Right ventricle myocardium superior (tissue), 1 donor: ENCODE results near the gene MZF1. TPM values are rescaled to one million over a fixed set of nuclear protein-coding genes. Genes with fewer than 3 reads are reported as not detected.
"Not testable (repeated sequence)": the region's sequence is repeated elsewhere in the genome, so short reads cannot be mapped to it uniquely, and the experiment has no call there.

Experiments used
- ATAC-seq: fragments of 200-7000 bp; cut with Tn5 transposase; one replicate; pipeline ENCODE4 v1.9.1; 2020; ENCODE audit warnings: mild to moderate bottlenecking; ENCODE audit not compliant: poor library complexity
- DNase-seq: peaks from one replicate; pipeline ENCODE4 v3.0.0-alpha.2; 2020
- intact Hi-C: fragments of 100-400 bp; cut with DNase I; formaldehyde crosslinking; loops from one replicate; pipeline ENCODE4 v1.11.2; 2022
- total RNA-seq: library from RNA; stranded (reverse); fragmentation: NEBNext Ultra II Directional; extraction: Animal tissue kit (Norgen Biotek cat#: 25700); gene quantifications from one replicate; pipeline ENCODE4 v1.2.1, GENCODE V29; 2021
- donor health status: DM: no; HTN: yes; CAD: no; lungs with severe emphysema.

MZF1 gene
- total RNA-seq, 1 donor from 2014 or later: 9.2 TPM

DNA sequence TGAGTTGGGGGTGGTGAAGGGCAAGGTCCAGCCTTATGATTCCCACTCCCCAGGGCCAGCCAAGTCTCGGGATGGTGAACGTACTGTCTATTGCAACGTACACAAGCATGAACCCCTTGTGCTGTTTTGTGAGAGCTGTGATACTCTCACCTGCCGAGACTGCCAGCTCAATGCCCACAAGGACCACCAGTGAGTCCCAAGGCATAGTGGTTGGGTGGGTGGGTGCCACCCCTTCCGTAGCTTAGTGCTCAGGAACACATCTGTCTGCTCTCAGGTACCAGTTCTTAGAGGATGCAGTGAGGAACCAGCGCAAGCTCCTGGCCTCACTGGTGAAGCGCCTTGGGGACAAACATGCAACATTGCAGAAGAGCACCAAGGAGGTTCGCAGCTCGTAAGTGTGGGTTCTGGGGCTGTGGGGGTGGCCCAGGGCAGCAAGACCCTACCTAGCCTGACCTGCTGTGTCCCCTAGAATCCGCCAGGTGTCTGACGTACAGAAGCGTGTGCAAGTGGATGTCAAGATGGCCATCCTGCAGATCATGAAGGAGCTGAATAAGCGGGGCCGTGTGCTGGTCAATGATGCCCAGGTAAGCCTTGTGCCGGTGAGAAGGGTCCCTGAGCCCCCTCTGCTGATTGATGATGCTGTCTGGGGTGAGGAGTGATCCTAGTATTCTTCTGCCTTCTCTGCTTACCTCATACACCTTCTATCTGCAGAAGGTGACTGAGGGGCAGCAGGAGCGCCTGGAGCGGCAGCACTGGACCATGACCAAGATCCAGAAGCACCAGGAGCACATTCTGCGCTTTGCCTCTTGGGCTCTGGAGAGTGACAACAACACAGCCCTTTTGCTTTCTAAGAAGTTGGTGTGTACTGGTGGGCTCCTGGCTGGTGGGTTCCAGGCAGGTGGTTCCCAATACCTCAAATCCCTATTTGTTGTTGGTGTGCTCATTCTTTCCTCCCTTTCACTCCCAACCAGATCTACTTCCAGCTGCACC is 25.5 kb downstream of the MZF1 start:
- intact Hi-C loops: no loop called here
- no peak for ATAC-seq

DNA sequence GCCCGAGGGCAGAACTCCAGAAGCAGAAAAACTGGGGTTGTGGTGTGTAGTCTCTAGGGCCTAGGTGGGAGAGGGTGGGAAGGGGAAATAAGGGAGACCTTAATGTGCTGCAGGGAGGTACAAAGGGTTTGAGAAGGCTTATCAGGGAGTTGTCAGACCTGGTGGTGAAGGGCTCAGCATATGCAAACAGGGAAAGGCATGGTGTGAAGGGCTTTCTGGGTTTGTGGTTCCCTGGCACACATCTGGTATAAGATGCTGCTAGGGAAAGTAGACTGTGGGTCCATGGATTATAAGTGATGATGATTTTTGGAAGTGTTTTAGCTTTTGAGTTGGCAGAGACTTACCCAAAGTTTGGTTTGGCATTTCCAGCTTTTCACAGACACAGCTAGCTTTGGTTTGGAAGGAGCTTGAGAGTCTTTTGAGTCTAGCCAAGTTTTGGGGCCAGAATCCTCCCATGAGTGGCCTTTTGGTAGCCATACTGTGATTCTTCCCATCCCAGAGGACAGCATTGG is 27.1 kb downstream of the MZF1 start:
- DNase-seq (no peak), ATAC-seq (no peak)
- intact Hi-C loops: no loop called here

More for the DNA sequence above, 25.5 kb downstream of the MZF1 start:
- no peak for DNase-seq

DNA sequence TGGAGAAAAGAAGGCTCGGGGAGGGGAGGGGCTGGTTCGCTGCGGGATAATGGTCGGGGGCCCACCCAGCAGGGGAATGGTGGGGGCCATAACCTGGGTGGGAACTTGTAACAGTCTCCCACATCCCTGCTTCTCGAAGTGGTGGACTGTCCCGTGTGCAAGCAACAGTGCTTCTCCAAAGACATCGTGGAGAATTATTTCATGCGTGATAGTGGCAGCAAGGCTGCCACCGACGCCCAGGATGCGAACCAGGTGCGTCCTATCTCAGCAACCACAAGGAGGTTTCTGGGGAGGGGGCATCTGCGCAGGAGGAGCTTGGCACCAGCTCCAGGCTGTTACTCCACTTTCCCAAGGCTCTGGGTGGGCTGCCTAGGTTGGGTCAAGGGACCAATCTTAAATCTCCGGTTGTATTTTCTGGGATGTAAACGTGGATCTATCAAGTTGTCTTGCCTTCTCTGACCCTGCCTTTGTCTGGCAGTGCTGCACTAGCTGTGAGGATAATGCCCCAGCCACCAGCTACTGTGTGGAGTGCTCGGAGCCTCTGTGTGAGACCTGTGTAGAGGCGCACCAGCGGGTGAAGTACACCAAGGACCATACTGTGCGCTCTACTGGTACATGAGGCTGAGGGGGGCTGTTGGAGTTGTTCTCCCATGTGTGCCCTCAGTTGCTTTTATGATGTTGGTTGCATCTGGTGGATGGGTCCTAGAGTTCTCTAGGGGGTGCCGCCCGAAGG is 27.7 kb downstream of the MZF1 start:
- DNase-seq (no peak), ATAC-seq (no peak)
- intact Hi-C loops: no loop called here

DNA sequence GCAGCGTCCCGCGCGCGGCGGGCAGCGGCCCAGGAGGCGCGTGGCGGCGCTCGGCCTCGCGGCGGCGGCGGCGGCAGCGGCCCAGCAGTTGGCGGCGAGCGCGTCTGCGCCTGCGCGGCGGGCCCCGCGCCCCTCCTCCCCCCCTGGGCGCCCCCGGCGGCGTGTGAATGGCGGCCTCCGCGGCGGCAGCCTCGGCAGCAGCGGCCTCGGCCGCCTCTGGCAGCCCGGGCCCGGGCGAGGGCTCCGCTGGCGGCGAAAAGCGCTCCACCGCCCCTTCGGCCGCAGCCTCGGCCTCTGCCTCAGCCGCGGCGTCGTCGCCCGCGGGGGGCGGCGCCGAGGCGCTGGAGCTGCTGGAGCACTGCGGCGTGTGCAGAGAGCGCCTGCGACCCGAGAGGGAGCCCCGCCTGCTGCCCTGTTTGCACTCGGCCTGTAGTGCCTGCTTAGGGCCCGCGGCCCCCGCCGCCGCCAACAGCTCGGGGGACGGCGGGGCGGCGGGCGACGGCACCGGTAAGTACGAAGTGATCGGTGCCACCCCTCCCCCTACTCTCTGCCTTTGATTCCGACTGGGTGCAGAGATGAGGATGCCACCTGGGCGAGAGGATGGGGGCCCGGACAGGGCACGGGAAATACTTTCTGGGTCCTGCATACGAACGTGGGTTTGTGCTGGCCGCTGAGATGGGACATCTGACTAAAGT is 28.4 kb downstream of the MZF1 start:
- DNase-seq (no peak), ATAC-seq (peak; percentile 16)
- intact Hi-C loops: no loop called here

GRCh38 chr19:58543826-58544590 is 29.1 kb downstream of the MZF1 start, which contains the start of gene TRIM28:
TSS of gene TRIM28 (plus strand) at chr19:58544064. CDS start at chr19:58544758, 694 bp downstream.
- peak; percentile 99 for DNase-seq
- intact Hi-C loops: no loop called here

GRCh38 chr19:58542641-58543372 is 30.3 kb downstream of the MZF1 start:
- DNase-seq, ATAC-seq, intact Hi-C loops: not testable (repeated sequence)

More at GRCh38 chr19:58543826-58544590, 29.1 kb downstream of the MZF1 start, which contains the start of gene TRIM28:
- peak; percentile 96 for ATAC-seq

DNA sequence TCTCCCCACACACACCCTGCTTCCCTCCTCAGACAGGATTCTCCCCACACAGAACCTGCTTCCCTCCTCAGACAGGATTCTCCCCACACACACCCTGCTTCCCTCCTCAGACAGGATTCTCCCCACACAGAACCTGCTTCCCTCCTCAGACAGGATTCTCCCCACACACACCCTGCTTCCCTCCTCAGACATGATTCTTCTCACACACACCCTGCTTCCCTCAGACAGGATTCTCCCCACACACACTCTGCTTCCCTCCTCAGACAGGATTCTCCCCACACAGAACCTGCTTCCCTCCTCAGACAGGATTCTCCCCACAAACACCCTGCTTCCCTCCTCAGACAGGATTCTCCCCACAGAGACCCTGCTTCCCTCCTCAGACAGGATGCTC is 34.0 kb downstream of the MZF1 start:
- ATAC-seq, intact Hi-C loops: not testable (repeated sequence)

GRCh38 chr19:58538257-58539168 is 34.6 kb downstream of the MZF1 start:
- DNase-seq: no peak
- peak; percentile 43 for ATAC-seq
- intact Hi-C loops: no loop called here

More for the DNA sequence above, 34.0 kb downstream of the MZF1 start:
- DNase-seq: not testable (repeated sequence)

DNA sequence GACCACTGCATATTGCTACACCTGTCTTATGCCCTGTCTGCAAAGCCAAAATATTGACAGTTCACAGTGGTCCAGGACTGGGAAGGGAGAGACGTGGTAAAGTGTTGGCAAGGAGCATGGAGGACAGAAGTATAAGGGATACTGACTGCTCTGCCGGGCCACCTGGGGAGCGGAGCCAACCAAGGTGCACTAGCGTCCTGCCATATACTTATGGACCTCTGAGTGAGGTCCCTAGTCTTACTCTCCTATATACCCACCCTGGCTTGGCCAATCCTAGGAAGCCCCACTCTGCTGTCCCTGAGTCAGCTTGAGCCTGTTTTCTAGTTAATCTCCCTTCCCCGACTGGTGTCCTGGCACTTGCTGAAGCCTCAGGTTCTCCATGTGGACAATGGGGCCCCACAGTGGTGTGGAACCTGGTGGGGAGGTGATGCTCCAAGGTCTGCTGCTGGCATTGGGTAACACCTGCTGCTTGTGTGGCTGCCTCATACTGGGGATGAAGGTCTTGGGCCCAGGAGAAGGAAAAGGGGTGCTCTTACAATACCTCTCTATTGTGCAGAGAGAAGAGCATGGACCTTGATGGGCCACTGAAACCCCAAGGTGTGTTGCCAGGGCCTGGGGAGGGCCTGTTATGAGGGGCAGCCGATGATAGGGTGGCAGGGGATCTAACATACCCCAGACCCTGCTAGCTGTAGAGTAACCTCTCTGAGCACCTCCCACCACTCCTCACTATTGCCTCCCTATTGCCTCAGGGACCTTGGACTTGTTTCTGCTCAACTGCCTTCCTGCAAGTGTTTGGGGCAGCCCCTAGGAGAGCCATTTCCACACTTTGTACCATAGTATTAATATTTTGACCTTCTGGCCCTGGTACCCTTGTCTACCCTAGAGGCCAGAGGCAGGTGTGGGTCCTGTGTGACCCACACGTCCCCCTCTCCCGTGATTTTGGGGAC is 36.0 kb downstream of the MZF1 start:
- intact Hi-C loops: no loop called here
- DNase-seq (no peak), ATAC-seq (no peak)

DNA sequence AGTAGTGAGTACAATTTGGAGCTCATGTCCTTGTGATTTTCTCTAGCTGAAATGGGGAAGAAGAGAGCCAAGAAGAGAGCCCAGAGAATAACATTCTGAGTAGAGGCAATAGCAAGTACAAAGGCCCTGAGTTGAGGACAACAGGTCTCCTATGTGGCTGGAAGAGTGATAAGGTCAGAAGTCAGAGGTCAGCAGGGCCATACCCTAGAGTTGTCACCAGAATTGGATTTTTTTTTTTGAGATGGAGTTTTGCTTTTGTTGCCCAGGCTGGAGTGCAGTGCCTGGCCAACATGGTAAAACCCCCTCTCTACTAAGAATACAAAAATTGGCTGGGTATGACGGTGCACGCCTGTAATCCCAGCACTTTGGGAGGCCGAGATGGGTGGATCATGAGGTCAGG is 37.3 kb downstream of the MZF1 start:
- intact Hi-C loops: no loop called here
- ATAC-seq (no peak), DNase-seq (no peak)

DNA sequence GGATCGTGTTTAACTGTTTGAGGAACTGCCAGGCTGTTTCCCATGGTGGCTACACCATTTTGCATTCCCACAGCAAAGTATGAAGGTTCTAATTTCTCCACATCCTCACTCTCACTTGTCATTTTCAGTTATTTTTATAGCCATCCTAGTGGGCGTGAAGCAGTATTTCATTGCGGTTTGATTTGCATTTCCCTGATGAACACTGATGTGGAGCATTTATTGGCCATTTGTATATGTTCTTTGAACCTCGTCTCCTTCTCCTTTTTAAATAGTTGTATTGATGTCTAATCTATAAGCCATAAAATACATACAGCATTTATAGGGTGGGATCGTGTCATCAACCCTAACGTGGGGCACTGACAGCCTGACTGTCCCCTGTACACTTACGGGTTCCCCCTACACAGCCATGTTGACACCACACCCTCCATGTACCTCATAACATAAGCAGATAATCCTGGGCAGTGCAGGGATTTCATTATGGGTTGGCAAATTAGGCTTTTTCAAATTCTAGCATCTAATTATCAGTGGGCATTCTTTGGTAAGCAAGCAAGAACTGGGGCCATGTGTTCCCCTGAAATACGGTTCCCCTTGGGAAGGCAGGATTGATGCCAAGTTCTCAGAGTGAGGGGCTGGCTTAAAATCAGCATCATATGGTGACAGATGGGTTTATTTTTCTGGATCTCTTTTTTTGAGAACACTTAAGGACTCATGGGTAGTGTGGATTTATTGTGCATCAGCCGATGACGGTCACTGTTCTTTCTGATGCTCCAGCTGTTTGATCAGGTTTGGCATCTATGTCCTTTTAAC is 41.9 kb downstream of the MZF1 start:
- intact Hi-C loops: no loop called here
- ATAC-seq (no peak), DNase-seq (no peak)

DNA sequence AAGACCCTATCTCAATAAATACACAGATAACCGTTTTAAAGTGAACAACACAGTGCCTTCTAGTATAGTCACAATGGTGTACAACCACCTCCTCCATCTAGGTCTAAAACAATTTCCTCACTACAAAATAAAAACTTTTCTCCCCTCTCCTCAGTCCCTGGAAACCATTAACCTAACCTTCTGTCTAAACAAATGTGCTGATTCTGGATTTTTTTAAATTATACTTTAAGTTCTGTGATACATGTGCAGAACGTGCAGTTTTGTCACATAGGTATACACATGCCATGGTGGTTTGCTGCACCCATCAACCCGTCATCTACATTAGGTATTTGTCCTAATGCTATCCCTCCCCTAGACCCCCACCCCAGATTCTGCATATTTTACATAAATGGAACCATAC is 43.7 kb downstream of the MZF1 start:
- ATAC-seq: no peak
- no peak for DNase-seq

GRCh38 chr19:58522709-58523108 is 50.4 kb downstream of the MZF1 start:
- ATAC-seq (no peak), DNase-seq (no peak)
- intact Hi-C loops: no loop called here

More for the DNA sequence above, 43.7 kb downstream of the MZF1 start:
- intact Hi-C loops: no loop called here

DNA sequence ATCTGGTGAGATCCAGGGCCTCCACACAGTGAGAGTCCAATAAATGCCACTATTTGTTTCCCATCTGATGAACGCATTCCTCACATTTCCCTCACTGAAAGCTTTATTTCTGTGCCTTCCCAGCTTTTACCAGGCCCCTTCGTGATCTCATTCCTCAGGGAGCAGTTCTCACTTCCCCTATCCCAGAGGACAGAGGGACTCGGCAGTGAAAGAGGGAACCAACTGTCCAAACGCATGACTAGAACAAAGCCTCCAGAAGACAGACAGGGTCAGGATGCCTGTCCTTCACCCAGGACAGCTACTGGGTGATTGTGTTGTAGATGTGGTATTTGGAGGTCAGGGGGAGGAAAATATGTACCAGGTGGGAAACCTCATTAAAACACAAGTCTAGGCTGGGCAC is 51.5 kb downstream of the MZF1 start:
- no peak for ATAC-seq
- intact Hi-C loops: no loop called here
- DNase-seq: no peak

DNA sequence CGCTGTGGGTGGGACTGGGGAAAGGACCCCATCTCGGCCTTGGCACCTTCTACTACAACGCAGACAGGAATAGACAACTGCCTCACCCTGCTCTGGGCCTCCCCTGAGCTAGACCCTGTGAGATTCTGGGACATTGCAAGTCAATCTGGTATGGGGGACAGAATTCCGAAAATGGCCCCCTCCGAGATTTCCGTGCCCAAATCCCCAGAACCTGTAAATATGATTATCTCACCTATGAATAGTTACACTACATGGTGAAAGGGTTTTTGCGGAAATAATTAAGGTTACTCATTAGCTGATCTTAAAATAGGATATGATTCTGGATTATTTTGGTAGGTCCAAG is 52.9 kb downstream of the MZF1 start:
- ATAC-seq: no peak
- DNase-seq: no peak
- intact Hi-C loops: no loop called here
